GM19468 (cell line): ENCODE data around the gene DAAM2.

ENCODE experiments used
- ATAC-seq: cut with Tn5 transposase; IDR thresholded peaks from one replicate; pipeline ENCODE4 v1.9.1; 2021; ENCODE audit warnings: mild to moderate bottlenecking, moderate library complexity, moderate number of reproducible peaks; ENCODE audit not compliant: unreplicated experiment; ENCODE audit errors: extremely low read depth

Gene DAAM2

DNA sequence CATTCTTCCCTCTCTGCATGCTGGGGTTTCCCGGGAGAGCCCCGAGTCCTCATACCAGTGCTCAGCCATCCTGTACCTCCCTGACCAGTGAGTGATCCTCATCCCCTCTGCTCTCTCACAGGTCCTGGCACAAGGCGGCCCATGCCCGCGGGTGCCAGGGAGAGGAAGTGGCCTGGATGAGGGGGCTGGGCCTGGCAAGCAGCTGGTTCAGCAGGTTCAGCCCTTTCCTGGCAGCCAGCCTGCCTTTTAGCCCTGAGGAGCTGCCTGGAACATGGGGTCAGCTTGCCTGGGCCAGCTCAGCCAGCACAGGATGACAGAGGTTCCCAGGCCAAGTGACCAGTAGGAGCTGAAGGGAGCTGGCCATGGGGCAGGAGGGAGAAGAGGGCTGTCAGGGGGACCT is 131.2 kb downstream of the DAAM2 start:
- no peak for ATAC-seq

DNA sequence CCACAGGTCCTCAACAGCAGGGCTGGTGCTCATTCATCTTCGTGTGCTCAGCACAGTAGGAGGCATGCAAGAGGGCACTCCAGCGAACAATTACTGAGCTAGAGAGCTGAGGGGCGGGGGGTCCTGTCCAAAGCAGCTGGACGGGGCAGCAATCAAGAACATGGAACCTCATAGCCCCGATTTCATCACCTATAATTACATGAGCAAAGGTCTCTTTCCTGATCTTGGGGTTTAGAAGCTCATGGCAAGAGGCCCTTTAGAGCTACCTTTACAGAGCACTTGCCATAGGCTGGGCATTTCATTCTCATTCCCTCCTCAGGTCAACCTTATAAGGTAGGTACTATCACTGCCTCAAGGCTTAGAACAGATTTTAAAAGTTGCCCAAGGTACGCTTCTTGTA is 131.7 kb downstream of the DAAM2 start:
- no peak for ATAC-seq

DNA sequence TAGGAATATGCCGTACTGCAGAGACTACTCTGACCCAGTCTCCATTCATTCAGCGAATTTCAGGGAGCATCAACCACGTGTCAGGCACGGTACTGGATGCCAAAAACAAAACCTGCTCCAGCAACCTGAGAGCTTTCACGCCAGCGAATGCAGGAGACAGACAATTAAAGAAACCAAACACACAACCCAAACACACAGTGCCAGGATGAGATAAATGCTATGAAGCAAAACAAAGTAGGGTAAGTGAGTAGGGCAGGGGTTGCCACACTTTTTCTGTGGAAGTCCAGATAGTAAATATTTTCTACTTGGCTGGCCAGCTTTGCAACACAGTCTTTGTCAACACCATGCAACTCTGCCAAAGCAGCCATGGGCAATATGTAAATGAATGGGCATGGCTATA is 132.1 kb downstream of the DAAM2 start:
- ATAC-seq, result no peak

DNA sequence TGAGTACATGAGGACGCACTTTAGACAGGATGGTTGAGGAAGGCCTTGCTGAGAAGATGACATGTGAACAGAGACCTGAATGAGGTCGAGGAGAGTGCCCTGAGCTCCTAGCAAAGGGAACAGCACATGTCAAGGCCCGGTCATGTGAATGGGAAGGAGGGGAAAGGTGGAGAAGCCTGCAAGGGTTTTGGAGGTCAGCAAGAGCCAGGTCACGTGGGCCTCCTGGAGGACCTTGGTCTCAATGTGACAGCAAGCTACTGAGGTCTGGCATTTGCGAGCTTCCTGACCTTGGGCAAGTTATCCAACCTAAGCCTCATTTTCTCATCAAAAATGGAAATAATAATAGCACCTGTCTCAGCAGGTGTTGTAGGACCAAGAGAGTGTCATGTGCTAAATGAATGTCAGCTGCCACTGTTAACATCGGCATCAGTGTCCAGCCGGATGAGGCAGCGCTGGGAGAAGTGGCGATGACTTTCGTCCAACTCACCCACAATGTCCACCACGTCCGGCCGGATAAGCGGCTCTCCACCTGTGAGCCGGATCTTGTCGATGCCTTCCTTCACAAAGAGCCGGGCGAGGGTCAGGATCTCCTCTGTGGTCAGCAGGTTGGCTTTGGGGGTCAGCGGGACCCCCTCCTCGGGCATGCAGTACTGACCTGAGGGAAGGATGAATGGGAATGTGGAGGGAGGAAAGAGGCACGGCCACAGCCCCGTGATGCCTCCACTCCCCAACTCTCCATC is 133.2 kb downstream of the DAAM2 start:
- ATAC-seq, result no peak

DNA sequence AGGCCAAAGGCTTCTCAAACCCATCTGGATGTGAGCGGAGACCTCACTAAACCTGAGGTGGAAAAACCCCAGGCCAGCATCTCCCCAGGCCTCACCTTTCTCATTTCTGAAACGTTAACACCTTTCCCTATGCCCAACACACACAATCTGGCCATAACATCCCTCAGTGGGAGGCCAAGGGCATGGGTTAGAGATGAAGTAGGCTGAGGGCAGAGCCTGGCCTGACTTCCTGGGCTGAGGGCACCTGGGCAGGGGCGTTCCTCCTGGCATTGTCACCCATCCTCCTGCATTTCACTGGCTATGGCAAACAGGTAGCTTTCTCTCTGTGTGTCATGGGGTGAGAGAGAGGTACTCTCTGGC is 133.7 kb downstream of the DAAM2 start:
- no peak for ATAC-seq

DNA sequence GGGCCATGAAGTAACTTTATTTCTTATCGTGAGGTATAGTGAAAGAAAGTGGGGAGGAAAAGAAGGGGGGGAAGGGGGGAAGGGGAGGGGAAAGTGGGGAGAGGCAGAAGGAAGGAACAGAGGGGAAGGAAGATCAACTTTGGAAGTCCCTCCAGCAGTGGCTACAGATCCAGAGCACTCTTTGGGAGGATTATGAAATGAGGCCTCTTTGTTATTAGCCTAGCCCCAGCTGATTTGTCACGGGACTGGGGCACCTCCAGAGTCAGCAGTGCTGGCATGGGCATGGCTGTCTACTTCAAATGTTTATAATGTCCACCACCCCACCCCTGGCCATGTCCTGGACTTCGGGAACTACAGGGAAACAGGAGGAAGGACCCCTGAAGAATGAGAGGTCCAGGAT is 134.5 kb downstream of the DAAM2 start:
- ATAC-seq, result no peak

DNA sequence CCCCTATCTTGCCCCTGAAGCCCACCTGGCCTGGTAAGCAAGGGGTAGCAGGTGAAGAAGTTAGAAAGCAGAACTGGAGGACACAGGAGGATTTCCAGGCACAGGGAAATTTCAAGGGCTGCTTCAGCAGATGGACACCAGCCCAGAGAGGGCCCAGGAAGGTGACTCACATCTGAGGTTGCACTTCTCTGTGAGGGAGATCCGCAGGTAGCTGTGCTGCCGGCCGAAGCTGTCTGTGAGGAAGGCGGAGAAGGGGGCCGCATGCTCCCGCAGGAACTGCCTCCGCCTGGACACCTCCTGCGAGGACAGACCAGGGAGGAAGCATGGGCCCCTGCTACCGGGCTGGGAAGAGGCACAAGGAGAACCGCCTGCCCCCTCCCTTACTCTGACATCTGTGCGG is 135.0 kb downstream of the DAAM2 start:
- no peak for ATAC-seq

DNA sequence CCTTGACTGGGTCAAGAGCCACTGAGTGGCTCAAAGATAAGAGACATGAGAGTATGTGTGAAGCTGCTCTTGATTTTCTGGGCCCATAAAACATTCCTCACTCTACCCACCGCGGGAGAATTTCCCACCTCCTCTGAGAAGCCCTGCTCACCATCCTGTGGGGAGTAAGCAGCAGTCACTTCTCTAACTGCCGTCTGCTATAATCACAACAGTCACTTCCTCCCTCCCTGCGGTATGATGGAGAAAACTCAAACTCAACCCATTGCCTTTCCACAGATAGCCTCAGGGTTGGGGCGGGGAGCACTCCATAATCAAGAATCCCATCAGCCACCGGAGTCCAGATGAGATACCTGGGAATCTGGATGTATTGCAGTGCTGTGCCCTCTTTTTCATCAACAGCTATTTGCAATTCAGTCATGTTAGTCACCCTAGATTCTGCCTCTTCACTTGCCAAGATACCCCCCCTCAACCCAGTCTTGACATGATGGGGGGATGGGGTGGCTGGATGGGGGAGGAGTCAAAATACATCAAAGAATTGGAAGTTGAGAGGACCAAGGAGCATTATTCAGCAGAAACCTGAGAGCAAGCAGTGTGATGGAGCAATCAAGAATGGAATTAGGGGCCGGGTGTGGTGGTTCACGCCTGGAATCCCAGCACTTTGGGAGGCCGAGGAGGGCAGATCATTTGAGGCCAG is 137.0 kb downstream of the DAAM2 start:
- no peak for ATAC-seq

DNA sequence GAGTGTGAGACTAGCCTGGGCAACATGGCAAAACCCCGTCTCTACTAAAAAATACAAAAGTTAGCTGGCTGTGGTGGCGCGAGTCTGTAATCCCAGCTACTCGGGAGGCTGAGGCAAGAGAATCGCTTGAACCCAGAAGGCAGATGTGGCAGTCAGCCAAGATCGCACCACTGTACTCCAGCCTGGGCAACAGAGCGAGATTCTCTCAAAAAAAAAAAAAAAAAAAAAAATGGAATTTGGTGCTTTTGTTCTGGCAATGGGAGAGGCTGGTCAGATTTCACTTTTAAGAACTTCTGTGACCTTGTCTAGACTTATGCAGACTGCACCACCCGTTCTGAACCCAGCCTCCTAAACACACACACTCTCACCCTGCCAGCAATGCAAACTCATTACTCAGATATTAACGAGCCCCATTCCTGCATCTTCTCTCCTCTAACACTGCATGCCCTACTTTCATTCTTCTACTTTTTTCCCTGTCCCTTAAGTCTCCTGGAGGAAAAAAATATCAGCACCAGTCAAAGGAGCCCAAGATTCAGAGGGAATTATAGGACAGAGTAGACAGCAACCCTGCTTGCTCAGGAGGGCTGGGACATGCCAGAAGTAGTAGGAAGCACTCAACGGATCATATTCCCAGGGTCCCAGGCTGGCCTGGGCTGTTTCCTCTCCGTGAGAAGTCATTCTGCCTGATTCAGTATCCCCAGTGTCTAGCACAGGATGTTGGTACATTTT is 137.7 kb downstream of the DAAM2 start:
- ATAC-seq, result no peak

DNA sequence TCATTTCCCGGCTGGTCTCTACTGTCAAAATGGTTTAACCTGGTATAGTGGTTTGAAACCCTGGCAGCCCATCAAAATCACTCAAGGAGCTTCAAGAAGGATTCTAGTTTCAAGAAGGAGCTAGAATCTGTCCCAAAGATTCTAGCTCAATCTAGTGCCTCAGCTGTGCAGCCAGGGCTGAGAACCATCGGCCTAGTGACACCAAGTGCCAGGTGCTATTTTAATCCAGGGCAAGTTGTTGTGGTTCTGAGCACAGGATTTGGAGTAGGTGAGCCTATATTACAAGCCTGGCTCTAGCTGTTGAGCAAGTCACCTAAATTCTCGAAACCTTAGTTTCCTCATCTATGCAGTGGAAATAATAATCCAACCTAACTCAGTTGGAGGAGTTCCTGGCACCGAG is 138.4 kb downstream of the DAAM2 start:
- ATAC-seq, result no peak

DNA sequence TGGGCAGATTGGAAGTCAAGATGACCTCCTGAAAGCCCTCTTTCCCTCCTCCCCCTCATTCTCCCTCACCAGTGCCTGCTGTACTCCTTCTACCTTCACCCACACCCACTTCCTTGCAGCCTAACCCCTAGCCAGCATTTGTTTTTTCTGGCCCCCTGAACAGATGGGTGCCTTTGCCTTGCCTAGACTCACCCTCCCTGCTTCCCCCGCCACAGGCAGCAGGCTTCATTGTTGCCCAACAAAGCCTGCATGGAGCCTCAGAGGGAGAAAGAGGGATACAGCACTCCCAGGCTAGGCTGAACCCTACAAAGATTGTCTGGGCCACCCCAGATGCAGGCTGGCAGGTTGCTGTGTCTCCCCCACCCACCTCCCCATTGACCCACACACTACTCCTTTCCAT is 139.4 kb downstream of the DAAM2 start:
- no peak for ATAC-seq

DNA sequence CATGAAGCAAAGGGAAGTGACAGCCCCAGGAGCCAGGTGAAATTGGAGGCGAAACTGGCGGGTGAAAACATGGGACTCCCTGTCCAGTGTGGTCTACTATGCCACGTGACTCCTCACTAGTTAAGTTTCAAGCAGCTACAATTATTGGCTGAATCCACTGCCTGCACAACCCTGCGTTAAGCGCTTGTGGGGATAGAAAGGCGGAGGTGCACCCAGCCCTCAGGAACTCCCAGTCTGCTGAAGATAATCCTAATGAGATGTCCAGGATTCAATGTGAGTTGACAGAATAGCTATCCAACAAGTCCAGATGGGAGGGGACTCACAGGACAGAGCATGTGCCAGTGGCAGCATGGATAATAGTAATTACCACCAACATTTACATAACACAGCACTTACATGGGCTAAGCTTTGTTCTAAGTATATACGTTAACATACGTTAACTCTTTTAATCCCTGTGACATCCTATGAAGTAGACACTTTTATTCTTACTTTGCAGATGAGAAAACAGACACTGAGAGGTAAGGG is 140.3 kb downstream of the DAAM2 start:
- ATAC-seq, result no peak

DNA sequence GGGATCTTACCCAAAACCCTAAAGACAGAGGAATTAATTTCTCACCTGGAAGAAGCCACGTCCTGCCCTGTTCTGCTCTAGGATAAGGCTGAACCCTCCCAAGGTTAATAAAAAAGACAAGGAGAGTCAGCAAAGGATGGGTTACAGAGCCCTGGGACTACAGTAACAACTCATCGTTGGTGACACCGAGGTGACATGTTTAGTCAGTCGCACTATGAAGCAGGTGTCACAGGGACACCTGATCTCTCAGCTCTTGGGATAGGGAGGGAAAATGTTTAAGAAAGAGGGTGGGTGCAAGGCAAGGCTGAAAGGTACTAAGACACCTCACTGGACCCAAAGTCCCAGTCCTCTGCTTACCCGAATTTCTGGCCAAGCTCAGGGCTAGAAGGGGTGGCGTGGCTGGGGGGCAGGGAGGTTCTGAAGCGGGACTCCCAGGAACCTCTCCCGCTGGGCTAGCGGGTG is 141.5 kb downstream of the DAAM2 start:
- no peak for ATAC-seq

DNA sequence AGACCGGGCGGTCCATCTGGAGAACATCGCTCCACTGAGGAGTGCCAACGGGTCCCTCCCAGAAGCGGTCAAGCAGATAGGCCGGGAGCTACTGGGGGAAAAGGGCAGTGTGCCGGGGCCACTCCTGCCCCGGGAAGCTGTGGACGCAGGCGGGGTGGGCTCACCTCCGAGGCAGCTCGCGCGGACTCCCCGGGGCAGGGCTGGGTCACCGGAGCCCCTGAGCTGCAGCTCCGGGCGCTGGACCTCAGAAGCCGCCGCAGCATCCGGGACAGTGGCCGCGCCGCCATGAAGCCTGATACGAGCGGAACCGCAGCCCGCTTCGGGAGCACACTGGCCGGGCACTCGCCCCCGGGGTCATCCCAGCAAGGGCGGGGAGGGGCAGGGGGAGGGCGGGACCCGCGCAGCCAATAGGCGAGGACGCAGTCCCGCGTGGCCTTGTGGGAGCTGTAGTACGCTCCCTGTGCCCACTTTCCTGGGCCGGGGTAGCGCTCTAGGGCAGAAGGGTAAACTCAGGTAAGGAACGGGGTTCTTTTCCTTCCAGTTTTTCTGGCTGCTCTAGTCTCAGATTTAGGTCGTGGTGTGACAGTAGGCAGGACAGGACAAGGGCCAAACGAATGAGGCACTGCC is 142.1 kb downstream of the DAAM2 start, which contains the start of gene MOCS1:
Gene MOCS1 (minus strand): TSS at position 332 of the 627 bp plus-strand sequence. CDS start 45 bp downstream, at position 287.
- no peak for ATAC-seq

DNA sequence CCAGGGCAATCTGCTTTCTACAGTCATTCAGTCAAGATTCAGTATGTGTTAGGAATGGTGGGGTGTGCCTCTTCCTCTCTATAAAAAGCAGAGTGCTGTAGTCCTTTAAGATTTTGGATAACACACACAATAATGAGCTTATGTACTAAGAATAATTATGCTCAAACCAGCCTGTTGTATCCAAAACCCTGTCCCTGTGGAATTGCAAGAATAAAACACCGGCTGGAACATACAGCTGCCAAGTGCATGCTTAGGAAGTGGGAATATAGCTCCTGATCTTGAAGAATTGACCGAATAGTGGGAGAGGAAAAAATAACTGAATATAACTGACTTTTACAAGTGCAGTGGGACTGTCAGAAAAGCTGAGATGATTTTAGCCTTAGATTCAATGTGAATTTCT is 143.1 kb downstream of the DAAM2 start:
- ATAC-seq, result no peak

DNA sequence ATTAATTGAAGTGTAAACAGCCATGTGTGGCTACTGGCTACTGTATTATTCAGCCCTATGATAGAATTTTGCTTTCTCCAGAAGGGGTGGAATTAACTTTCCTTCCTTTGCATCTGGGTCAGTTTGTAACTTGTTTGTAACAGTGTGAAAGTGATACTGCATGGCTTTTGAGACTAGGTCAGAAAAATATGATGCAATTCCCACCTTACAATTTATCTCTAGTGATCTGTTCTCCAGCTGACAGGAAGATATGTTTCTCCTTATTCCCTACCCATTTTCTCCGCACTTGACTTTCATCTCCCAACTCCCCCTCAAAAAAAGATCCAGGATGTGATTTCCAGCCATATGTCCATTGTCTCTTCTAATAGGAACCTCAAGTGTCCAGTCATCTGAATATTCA is 144.7 kb downstream of the DAAM2 start:
- no peak for ATAC-seq

DNA sequence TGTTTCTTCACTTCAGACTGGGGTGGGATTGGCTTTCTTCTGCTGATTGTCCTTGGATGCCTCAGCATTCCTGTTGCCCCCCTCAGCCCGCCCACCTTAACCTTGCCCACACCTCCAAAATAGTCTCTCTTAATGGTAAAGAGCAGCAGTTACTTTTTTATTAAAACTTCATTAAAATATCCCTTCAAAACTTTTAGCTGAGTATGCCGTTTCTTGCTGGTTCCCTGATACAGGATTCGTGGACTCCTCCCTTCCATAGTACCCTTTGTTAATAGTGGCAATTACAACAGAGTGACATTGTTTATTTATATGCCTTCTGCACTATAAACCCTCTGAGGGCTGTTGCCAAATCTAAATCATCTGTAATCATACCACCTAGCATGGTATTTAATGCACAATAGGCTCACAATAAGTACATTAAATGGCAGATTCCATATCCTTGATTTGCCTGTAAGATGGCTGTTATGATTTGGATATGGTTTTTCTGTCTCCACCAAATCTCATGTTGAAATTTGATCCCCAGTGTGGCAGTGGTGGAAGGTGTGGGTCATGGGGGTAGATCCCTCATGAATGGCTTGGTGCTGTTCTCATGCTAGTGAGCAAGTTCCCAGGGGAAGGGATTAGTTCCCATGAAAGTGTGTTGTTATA is 145.6 kb downstream of the DAAM2 start:
- no peak for ATAC-seq

DNA sequence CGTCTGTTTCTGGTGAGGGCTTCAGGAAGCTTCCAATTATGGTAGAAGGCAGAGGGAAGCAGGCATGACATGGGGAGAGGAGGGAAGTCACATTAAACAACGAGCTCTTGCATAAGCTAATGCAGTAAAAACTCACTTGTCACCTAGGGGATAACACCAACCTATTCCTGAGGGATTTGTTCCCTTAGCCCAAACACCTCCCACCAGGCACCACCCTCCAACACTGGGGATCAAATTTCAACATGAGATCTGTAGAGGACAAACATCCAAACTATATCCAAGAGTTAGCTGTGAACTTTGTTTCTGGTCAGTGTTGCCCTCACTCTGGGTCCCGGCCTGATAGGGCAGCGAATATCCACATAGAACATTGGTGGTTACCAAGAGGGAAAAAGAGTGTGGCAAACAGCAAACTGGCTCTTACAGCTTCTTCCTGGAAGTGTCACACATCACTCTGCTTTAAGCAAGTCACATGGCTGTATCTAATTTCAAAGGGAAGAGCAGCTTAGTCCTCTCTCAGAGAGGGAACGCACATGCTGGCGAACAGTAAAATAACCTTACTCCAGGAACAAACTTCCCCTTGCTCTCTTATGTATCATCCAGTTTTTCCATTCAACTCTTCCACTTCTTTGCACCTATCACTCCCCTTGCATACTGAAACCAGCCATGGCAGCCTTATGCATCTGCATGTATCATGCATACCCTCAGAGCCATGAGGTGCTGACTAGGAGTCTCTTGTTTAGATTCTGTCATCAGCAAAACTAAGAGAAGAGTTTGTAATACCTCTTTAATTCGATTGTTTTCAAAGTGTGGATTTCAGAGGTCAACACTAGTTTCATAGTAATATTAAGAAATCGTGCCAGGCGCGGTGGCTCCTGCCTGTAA is 146.8 kb downstream of the DAAM2 start:
- ATAC-seq, result no peak

DNA sequence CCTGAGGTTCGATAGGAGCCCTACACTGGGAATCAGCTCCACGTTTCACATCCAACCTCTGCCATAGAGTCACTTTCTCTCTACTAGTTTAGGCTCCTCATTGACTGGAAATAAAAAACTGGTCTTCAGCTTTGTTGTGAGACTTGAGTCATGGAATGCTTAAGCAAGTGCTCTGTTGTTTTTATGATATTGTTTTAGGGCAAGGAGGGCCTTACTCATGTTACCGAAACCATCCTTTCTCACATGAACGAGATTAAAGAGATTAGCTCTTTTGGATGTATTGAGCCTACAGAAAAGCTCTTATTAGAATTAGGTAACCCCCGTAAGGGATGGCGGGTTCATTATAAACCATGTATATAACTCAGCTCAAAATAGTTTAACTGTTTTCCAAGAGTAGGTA is 149.0 kb downstream of the DAAM2 start:
- ATAC-seq, result no peak
